Brain microvascular endothelial cell (primary cell): Measurements from ENCODE around the gene EVX2.

Source experiments
- DNase-seq: peaks from one replicate; pipeline ENCODE4 v3.0.0-alpha.2; 2020
- H3K27ac ChIP-seq: fragments of 250-450 bp; sonication (Bioruptor Pico); 2 replicates; pipeline ENCODE4 v1.5.1; 2020; ENCODE audit warnings: mild to moderate bottlenecking, moderate library complexity
- H3K27me3 ChIP-seq: fragments of 250-450 bp; sonication (Bioruptor Pico); replicated peaks from 2 replicates; pipeline ENCODE4 v1.5.1; 2020; ENCODE audit warnings: mild to moderate bottlenecking
- H3K36me3 ChIP-seq: fragments of 250-450 bp; sonication (Bioruptor Pico); replicated peaks from 2 replicates; pipeline ENCODE4 v1.5.1; 2020; ENCODE audit warnings: mild to moderate bottlenecking
- H3K4me3 ChIP-seq: 2 replicates; pipeline ENCODE4 v1.5.1; 2011; ENCODE audit warnings: low read depth, mild to moderate bottlenecking, control low read depth, low read length, moderate library complexity
- in situ Hi-C: cut with HindIII; loops from 2 replicates; pipeline ENCODE4 v1.10.0; 2017; ENCODE audit warnings: low sequenced_read_pairs, low pct_ligation_motif_present
- TF ChIP-seq, protein P1 (sequence below): IDR thresholded peaks from 2 replicates; pipeline ENCODE4 v1.5.1; 2011; ENCODE audit warnings: low read depth, mild to moderate bottlenecking, moderate library complexity, low read length, control low read depth, inconsistent platforms; ENCODE audit errors: missing control alignments

EVX2 gene

GRCh38 chr2:176072951-176073904 lies 10.5 kb downstream of the EVX2 start:
- Histone ChIP-seq H3K36me3 (no peaks in the 10 kb centered on the region), H3K27ac (no peak overlapping the region), H3K27me3 (peaks cover 90% of the 10 kb centered on the region), H3K4me3 (no peak overlapping the region)
- in situ Hi-C loops = no loop called here
- no peak for DNase-seq
- TF ChIP-seq, protein P1, sequence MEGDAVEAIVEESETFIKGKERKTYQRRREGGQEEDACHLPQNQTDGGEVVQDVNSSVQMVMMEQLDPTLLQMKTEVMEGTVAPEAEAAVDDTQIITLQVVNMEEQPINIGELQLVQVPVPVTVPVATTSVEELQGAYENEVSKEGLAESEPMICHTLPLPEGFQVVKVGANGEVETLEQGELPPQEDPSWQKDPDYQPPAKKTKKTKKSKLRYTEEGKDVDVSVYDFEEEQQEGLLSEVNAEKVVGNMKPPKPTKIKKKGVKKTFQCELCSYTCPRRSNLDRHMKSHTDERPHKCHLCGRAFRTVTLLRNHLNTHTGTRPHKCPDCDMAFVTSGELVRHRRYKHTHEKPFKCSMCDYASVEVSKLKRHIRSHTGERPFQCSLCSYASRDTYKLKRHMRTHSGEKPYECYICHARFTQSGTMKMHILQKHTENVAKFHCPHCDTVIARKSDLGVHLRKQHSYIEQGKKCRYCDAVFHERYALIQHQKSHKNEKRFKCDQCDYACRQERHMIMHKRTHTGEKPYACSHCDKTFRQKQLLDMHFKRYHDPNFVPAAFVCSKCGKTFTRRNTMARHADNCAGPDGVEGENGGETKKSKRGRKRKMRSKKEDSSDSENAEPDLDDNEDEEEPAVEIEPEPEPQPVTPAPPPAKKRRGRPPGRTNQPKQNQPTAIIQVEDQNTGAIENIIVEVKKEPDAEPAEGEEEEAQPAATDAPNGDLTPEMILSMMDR = no peak

DNA sequence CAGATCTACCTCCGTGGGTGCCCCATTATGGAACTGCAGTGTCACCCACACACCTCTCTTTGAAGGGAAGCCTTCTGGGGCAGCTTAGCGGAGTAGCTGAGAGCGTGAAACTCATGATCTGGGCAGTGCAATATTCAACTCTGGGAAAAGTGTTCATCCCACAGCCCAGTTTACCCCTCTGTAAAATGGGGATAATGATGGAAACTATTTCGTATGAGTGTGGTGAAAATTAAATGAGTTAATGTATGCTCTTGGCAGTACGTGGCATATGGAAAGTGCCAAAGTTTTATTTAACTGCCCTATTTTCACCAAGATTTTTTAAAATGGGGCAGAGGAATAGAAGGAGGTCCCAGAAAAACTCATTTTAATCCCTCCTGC lies 11.5 kb downstream of the EVX2 start:
- in situ Hi-C loops = no loop called here
- no peaks in the 10 kb centered on the region for H3K36me3 ChIP-seq
- no peak for DNase-seq
- H3K27me3 ChIP-seq = peaks cover 90% of the 10 kb centered on the region
- TF ChIP-seq, protein P1 = no peak
- H3K27ac ChIP-seq = no peak overlapping the region
- H3K4me3 ChIP-seq = no peak overlapping the region

- Histone ChIP-seq H3K36me3 (no peaks in the 10 kb centered on the region), H3K4me3 (no peak overlapping the region), H3K27me3 (peaks cover 92% of the 10 kb centered on the region), H3K27ac (no peak overlapping the region)
- in situ Hi-C loops = no loop called here
- TF ChIP-seq, protein P1 = no peak
- DNase-seq = no peak
These were observed 12.2 kb downstream of the EVX2 start for GRCh38 chr2:176071330-176072291.

- peaks cover 75% of the 10 kb centered on the region for H3K27me3 ChIP-seq
- no peak for DNase-seq
- TF ChIP-seq, protein P1 = no peak
- H3K27ac ChIP-seq = no peak overlapping the region
- H3K36me3 ChIP-seq = no peaks in the 10 kb centered on the region
- no peak overlapping the region for H3K4me3 ChIP-seq
- in situ Hi-C loops = no loop called here
These were observed 15.3 kb downstream of the EVX2 start for GRCh38 chr2:176068419-176068832.

- no peak for DNase-seq
- TF ChIP-seq, protein P1 = no peak
- Histone ChIP-seq H3K27me3 (peaks cover 69% of the 10 kb centered on the region), H3K36me3 (no peaks in the 10 kb centered on the region), H3K27ac (no peak overlapping the region), H3K4me3 (no peak overlapping the region)
- in situ Hi-C loops = no loop called here
These were observed 16.0 kb downstream of the EVX2 start for GRCh38 chr2:176067589-176068418.
